OCI-LY7 (cell line): ENCODE measurements around the gene EDNRB.

Source experiments
- EZH2phosphoT487 ChIP-seq: fragments of 200-600 bp; sonication (generic); IDR thresholded peaks from 2 replicates; pipeline ENCODE4 v1.6.1; 2018; ENCODE audit warnings: low read depth, borderline replicate concordance, mild to moderate bottlenecking, mixed run types, antibody characterized with exemption, low read length, moderate library complexity, mixed read lengths
- TF ChIP-seq, protein P1 (sequence below): fragments of 200-600 bp; sonication (generic); conservative IDR thresholded peaks from 2 replicates; pipeline ENCODE4 v1.5.1; 2014; ENCODE audit warnings: mild to moderate bottlenecking, antibody characterized with exemption, low read length, moderate library complexity, mixed read lengths

DNA sequence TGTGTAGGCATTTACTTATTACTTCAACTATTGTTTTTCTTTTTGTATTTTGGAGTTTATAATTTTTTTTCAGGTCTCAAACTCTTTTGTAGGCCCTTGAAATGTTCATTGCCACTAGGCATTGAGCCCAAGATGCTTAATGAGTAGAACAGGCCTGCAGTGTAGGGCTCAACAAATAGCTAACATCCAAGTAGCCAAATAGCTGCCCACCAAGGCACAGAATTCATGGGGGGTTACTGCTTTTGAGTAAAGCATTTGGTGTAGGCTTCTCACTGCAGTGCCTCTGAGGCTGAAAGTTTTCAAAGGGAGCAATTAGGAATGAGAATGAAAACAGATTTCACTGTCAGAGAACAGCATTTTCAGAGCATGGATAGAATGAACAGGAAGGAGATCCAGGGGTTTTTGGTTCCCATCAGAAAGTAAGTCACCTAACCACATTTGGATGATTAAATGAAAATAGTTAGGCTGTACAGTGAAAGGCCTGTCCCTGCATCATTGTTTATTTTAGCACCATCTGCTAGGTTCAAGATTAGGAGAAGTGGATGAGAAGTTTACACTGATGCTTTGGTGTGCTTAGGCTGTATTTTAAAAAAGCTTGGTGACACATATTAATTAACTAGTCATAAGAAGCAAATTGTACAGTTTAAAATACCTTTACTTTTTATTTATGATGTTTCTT, 61.0 kb downstream of the EDNRB start:
- TF ChIP-seq, protein P1, sequence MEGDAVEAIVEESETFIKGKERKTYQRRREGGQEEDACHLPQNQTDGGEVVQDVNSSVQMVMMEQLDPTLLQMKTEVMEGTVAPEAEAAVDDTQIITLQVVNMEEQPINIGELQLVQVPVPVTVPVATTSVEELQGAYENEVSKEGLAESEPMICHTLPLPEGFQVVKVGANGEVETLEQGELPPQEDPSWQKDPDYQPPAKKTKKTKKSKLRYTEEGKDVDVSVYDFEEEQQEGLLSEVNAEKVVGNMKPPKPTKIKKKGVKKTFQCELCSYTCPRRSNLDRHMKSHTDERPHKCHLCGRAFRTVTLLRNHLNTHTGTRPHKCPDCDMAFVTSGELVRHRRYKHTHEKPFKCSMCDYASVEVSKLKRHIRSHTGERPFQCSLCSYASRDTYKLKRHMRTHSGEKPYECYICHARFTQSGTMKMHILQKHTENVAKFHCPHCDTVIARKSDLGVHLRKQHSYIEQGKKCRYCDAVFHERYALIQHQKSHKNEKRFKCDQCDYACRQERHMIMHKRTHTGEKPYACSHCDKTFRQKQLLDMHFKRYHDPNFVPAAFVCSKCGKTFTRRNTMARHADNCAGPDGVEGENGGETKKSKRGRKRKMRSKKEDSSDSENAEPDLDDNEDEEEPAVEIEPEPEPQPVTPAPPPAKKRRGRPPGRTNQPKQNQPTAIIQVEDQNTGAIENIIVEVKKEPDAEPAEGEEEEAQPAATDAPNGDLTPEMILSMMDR: no peak
- no peak for TF ChIP-seq EZH2phosphoT487
